Tibial nerve (tissue), 4 donors: Measurements from ENCODE around the gene CKAP2L. TPM values are rescaled to one million over a fixed set of nuclear protein-coding genes. Genes with fewer than 3 reads are reported as not detected.

Experiments used
- DNase-seq, 2 donors: peaks; one replicate each; pipeline ENCODE4 v3.0.0-alpha.2; 2019; ENCODE audit warnings: low spot score in 2 of 2
- H3K27ac ChIP-seq, 4 donors: fragments of 200-600 bp; sonication (generic) in 3 of 4; one replicate each; pipeline ENCODE4 v1.5.1; 2017 to 2019; ENCODE audit warnings: mild to moderate bottlenecking in 1 of 4
- H3K27me3 ChIP-seq, 2 donors: fragments of 200-600 bp; sonication (generic) in 1 of 2; one replicate each; pipeline versions ENCODE4 v1.5.1 to v1.6.0; 2017 to 2019
- H3K36me3 ChIP-seq, 3 donors: fragments of 200-600 bp; sonication (generic); one replicate each; pipeline ENCODE4 v1.5.1; 2018 to 2019
- H3K4me1 ChIP-seq, 4 donors: fragments of 200-600 bp; sonication (generic) in 3 of 4; one replicate each; pipeline ENCODE4 v1.5.1; 2017 to 2019
- H3K4me3 ChIP-seq, 4 donors: fragments of 200-600 bp; sonication (generic) in 3 of 4; one replicate each; pipeline ENCODE4 v1.5.1; 2017 to 2019; ENCODE audit warnings: mild to moderate bottlenecking in 1 of 4, moderate library complexity in 1 of 4
- H3K9me3 ChIP-seq, 4 donors: fragments of 200-600 bp; sonication (generic) in 3 of 4; one replicate each; pipeline ENCODE4 v1.5.1; 2017 to 2019
- CTCF ChIP-seq, 5 experiments: fragments of 200-600 bp in 3 of 5; fragments of 450-650 bp in 2 of 5; sonication (generic) in 3 of 5; IDR thresholded peaks; one replicate each; pipeline ENCODE4 v1.5.1; 2016 to 2019; ENCODE audit warnings: antibody characterized with exemption in 5 of 5, mild to moderate bottlenecking in 3 of 5, moderate library complexity in 2 of 5
- EP300 ChIP-seq, 2 donors: sonication (generic); formaldehyde crosslinking; IDR thresholded peaks; one replicate each; pipeline ENCODE4 v1.6.1; 2017; ENCODE audit warnings: antibody characterized with exemption in 2 of 2, mild to moderate bottlenecking in 1 of 2
- POLR2A ChIP-seq, 2 donors: fragments of 450-650 bp; IDR thresholded peaks; one replicate each; pipeline ENCODE4 v1.6.1; 2017; ENCODE audit warnings: antibody characterized with exemption in 2 of 2, mild to moderate bottlenecking in 2 of 2, moderate library complexity in 2 of 2
- WGBS, 2 donors: methylation state at CpG; one replicate each; pipeline ENCODE4 v1.1.5; 2018; 5-methylcytosine and 5-hydroxymethylcytosine counted together
- total RNA-seq, 4 donors: library from RNA; depleted of rRNA; stranded (reverse); fragments of >200 nt; gene quantifications; one replicate each; pipeline ENCODE4 v1.1.0, GENCODE V29; 2016

CKAP2L gene
- total RNA-seq, 4 donors from 2014 or later, result not detected

GRCh38 chr2:112754564-112754963 lies 9.8 kb downstream of the CKAP2L start:
- Histone ChIP-seq H3K27ac (no peak overlapping the region), H3K36me3 (no peaks in the 10 kb centered on the region), H3K4me1 (no peaks in the 10 kb centered on the region), H3K9me3 (no peaks in the 10 kb centered on the region), H3K4me3 (no peak overlapping the region), H3K27me3 (no peaks in the 10 kb centered on the region)
- no peak for DNase-seq
- WGBS, 2 donors, result 97 to 100% methylated on average over 1 of the region's 1 CpG
- no peak for TF ChIP-seq CTCF (IDR thresholded peaks at IDR 0.05)
- TF ChIP-seq POLR2A (IDR thresholded peaks at IDR 0.05), result no peak
- TF ChIP-seq EP300 (IDR thresholded peaks at IDR 0.05), result no peak

GRCh38 chr2:112752667-112753066 lies 11.7 kb downstream of the CKAP2L start:
- WGBS, 2 donors, result 78 to 88% methylated on average over 4 of the region's 4 CpGs
- DNase-seq, result no peak

DNA sequence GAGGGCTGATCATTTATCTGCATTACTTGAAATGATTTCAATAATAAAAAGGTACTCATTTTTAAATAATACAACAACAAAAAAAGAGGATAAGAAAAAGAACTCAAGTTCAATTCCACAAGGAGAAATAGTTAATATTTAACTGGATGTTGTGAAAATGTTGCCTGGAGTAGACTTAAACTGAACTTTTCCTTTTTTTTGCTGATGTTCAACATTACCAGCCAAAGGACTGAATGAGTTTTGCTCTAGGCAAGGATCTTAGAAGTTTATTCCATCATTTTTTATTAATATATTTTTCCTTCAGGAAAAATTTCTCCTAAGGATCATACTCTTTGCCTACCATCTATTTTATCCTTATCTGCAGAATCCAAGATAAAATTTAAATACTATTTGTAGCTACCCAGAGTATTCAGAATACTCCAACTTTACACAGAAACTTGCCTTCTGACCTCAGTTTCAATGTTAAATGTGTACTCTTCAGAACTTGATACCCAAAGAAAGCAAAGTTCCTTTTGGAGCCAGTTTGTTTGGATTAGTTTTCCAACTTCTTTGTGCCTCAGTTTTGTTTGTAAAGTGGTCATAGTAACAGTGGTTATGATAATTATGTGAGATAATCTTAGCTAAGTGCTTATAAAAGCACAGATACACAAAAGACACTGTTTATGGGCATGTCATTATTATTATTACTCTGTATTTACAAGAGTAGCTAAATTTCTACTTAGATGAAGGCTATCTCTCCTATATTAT lies 12.8 kb downstream of the CKAP2L start:
- no peaks in the 10 kb centered on the region for H3K9me3 ChIP-seq

More at GRCh38 chr2:112752667-112753066, 11.7 kb downstream of the CKAP2L start:
- H3K4me1 ChIP-seq, result no peaks in the 10 kb centered on the region
- H3K9me3 ChIP-seq, result no peaks in the 10 kb centered on the region
- TF ChIP-seq CTCF (IDR thresholded peaks at IDR 0.05) (no peak), POLR2A (IDR thresholded peaks at IDR 0.05) (no peak), EP300 (IDR thresholded peaks at IDR 0.05) (no peak)
- no peaks in the 10 kb centered on the region for H3K27me3 ChIP-seq
- H3K36me3 ChIP-seq, result no peaks in the 10 kb centered on the region
- no peak overlapping the region for H3K27ac ChIP-seq
- H3K4me3 ChIP-seq, result no peak overlapping the region

GRCh38 chr2:112750560-112750843 lies 13.9 kb downstream of the CKAP2L start:
- Histone ChIP-seq H3K4me1 (no peaks in the 10 kb centered on the region), H3K27ac (no peak overlapping the region), H3K9me3 (no peaks in the 10 kb centered on the region), H3K4me3 (no peak overlapping the region), H3K27me3 (no peaks in the 10 kb centered on the region), H3K36me3 (no peaks in the 10 kb centered on the region)
- no peak for DNase-seq
- no peak for TF ChIP-seq EP300 (IDR thresholded peaks at IDR 0.05)
- TF ChIP-seq POLR2A (IDR thresholded peaks at IDR 0.05), result no peak
- TF ChIP-seq CTCF (IDR thresholded peaks at IDR 0.05), result no peak

More for the DNA sequence above, 12.8 kb downstream of the CKAP2L start:
- H3K27ac ChIP-seq, result no peak overlapping the region
- H3K27me3 ChIP-seq, result no peaks in the 10 kb centered on the region
- no peak overlapping the region for H3K4me3 ChIP-seq
- no peaks in the 10 kb centered on the region for H3K4me1 ChIP-seq
- no peaks in the 10 kb centered on the region for H3K36me3 ChIP-seq
- no peak for DNase-seq
- TF ChIP-seq EP300 (IDR thresholded peaks at IDR 0.05) (no peak), CTCF (IDR thresholded peaks at IDR 0.05) (no peak), POLR2A (IDR thresholded peaks at IDR 0.05) (no peak)

- WGBS, 2 donors, result 55 to 57% methylated on average over 9 of the region's 9 CpGs
Measured at GRCh38 chr2:112749755-112750559, 14.5 kb downstream of the CKAP2L start.

More at GRCh38 chr2:112749755-112750559, 14.5 kb downstream of the CKAP2L start:
- DNase-seq, result peak in 1 of 2 donors; percentile 45
- no peaks in the 10 kb centered on the region for H3K27me3 ChIP-seq
- H3K27ac ChIP-seq, result no peak overlapping the region
- no peaks in the 10 kb centered on the region for H3K4me1 ChIP-seq
- TF ChIP-seq POLR2A (IDR thresholded peaks at IDR 0.05) (no peak), CTCF (IDR thresholded peaks at IDR 0.05) (peak; percentile 68 to 88 (median 79))
- H3K9me3 ChIP-seq, result no peaks in the 10 kb centered on the region
- no peaks in the 10 kb centered on the region for H3K36me3 ChIP-seq
- no peak overlapping the region for H3K4me3 ChIP-seq
